GM18498 (cell line): Measurements from ENCODE around the gene TRPM3.
"Not testable (repeated sequence)": the region's sequence is repeated elsewhere in the genome, so short reads cannot be mapped to it uniquely, and the experiment has no call there.

Experiments
- ATAC-seq: cut with Tn5 transposase; IDR thresholded peaks from one replicate; pipeline ENCODE4 v1.9.1; 2021; ENCODE audit warnings: mild to moderate bottlenecking, moderate library complexity; ENCODE audit not compliant: unreplicated experiment

The TRPM3 gene

DNA sequence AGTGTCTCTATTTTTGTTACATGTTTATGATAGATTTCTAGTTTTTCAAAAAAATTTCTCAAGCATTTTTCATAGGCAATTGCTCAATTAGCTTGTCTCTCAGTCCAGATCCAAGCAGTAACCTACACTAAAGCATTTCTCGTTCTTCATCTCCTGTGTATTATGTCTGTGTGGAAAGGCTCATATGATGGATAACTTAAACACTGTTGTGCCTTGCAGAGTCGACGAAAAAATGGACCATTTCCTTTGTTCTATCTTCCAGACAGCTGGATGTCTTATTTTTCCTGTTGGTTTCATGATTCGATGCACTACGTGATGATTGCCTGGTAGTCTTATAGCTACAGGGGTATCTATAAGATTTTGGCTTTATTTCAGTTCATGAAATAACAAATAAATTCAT is 347.8 kb downstream of the TRPM3 start:
- no peak for ATAC-seq

DNA sequence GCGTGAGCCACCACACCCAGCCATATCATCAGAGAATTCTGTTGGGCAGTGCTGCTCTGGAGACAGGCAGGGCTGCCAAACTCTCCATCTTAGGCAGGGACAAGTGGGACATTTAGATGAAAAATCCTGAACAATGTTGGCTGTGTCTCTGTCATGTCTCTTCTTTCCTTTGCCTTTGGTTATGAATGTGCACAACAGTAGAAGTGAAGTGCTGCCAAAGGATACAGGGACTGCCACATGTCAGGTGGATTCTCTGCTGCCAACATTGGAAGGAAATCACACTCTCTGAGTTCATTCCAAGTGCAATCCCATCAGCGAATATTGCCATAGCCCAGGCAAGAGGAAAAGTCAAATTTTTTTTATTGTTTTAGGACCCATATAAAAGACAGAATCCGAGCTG is 348.8 kb downstream of the TRPM3 start:
- ATAC-seq = no peak

DNA sequence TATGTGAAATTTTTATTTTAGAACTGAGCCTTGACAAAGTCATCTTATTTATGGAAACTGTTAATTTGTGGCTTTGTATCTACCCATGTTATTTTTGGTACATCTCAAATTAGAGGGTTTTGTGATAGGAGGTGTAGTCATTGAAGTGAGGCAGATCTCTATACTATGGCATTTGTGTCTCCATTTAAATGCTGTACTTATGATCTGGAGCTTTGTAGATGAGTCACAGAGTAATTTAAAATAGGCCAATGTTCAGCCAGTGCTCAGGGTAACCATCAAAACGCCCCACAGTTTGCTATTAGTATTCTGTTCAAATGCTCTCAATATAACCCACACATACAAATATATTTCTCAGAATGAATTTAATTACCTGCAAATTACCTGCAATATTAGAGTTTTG is 355.5 kb downstream of the TRPM3 start:
- ATAC-seq = no peak

DNA sequence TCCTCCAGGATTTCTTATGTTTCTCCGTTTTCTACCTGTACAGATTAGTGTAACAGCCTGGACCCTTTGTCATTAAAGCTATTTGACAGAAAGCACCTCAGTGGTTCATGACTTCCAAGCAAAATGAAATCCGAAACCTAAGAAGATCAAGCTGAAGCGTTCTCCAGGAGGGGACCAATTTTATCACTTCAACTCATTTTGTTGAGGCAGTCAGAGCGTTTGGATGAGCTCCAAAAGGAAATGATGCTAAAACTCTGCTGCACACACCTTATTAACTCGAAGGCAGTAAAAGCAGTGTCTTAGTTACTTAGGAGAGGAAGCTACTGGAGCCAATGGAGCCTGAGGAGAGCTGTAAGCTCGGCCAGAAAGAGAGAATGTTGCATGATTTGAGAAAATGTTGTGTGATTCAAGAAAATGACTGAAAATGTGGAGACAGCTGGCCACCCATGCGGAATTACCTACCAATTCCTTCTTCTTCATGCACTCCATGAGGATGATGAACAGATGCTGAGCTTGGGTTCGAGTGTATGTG is 360.2 kb downstream of the TRPM3 start:
- no peak for ATAC-seq

DNA sequence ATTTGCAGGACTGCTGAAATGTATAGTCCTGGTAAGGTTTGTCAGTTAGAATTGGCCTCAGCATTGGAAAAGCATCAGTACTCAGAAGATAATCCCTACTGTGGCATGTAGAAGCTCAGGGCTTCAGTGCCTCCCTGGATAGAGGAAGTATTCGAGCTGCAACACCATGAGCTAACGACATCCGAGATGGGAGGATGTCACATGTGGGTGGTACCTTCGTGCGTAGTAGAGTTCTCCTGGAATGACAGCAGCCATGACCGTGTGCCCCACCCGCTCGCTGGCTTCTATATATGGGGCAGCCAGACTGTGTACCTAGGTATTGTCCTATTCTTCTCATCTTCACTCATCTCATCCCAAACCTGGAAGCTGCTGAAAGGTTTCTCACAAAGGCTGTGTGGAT is 361.2 kb downstream of the TRPM3 start:
- ATAC-seq = no peak

DNA sequence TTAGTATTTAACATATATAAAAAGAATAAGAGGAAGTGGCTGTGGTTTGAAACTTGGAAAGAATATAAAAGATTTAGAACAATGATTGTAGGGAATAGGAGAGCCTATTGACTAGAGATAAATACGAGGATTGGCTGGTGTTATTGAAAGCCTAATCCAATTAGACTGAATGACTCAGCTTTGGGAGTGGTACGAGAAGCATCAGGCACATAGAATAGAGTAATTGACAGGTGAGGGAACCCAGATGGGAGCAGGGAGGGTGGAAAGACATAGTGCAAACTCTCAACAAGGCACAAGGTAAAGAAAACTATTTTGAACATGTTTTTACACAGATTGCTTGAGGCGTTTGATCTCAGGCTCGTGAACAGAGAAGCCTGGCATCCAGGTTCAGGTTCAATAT is 368.1 kb downstream of the TRPM3 start:
- no peak for ATAC-seq

DNA sequence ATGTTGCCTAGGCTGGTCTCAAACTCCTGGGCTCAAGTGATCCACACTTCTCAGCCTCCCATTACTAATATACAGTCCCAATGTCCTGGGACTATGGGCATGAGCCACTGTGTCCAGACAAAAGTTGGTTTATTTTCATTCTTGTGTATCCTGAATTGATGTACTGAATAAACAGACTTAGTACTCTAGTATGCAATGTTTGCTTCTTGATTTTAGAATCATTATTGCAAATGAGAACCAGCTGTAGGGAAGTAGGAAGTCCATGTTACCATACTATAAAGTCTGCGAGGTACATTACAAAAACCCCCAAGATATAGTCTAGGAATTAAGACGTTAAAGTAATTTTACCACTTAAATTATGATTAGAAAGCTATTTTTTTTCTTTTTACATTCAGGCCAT is 372.4 kb downstream of the TRPM3 start:
- no peak for ATAC-seq

DNA sequence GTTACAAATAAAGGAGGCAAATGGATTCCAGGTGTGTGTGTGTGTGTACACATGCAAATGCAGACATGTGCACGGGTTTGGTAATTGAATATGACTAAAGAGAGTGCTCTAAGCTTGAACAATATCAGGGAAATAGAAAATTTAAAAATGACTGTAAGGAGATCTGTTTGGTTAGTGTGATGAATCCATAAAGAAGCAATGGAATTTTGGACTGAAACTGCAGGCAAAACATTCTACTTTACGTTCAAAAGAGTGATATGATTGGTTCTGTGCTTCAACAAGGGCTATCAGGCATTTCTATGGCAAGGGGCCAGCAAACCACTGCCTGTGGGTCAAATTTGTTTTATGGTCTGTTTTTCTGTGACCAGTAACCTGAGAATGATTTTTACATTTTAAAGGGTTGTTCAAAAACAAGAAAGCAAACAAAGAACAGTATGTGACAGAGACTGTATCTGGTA is 374.1 kb downstream of the TRPM3 start:
- ATAC-seq = no peak

DNA sequence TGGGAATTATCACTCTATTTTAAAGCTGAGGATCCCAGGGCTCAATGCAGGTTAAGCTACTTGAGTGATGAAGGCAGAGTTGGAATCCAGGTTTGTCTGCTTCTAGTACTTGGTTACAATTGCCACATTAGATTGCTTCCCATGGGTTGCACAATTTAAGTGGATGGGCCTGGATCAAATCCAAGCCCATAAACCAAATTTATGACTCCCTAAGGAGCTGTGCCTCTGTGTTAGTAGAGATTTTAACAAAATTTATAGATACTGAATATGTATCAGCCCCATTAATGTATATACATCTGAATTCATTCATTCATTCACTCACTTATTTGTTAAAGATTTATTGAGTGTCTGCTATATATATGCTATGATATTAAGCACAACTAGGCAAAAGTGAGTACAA is 374.7 kb downstream of the TRPM3 start:
- no peak for ATAC-seq

DNA sequence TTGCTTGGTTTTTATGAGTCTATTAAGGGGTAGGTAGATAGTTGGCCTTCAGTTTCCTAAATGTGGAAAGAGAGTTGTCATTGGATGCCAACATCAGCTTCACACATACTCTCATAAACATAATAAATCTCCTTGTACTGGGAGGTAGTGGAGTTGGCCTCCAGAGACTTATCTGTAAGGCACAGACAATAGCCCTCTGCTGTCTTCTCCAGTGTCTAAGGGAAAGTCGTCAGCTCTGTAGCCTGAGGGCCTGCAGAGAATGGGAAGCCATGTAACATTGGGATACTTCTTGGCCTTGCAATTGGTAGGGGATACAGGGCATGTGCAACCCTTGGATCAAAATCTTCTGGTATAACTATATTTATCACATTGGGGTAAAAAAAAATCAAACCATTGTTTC is 375.1 kb downstream of the TRPM3 start:
- ATAC-seq = no peak

DNA sequence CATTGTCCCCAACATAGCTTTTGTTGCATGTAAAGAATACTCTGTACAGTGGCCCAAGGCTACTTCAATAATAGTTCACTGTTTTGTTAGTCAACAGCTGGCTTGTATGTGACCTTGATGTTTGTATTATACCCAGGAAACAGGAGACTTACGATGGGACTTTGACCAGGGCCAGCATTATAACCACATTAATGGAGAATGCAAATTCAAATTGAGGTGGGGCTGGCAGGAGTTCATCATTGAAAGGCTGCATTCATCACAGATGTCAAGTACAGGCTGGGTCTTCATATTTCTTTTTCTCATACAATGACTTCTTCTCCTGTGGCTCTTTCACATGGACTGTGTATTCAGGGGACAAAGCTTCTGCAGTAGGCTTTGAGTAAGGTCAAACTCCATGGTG is 396.6 kb downstream of the TRPM3 start:
- ATAC-seq = not testable (repeated sequence)

DNA sequence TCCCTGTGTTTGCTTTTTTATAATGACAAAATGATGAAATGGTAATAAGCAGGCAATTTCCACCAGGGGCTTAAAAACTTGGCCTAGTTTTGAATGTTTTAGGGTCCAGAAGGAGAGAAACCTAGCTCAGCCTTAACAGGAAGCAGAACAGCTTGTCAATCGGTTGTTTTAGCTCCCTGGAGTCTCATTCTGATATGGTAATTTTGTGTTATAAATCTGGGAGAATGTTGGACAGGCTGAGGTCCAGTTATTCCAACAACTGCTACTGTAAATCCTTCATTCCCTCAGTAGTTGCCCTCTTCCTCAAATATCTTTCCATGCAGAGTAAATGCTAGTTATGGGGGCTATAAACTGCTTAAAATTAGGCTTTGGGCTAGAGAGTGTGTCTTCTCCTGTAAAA is 397.4 kb downstream of the TRPM3 start:
- ATAC-seq = not testable (repeated sequence)

DNA sequence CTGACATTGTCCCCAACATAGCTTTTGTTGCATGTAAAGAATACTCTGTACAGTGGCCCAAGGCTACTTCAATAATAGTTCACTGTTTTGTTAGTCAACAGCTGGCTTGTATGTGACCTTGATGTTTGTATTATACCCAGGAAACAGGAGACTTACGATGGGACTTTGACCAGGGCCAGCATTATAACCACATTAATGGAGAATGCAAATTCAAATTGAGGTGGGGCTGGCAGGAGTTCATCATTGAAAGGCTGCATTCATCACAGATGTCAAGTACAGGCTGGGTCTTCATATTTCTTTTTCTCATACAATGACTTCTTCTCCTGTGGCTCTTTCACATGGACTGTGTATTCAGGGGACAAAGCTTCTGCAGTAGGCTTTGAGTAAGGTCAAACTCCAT is 414.6 kb downstream of the TRPM3 start:
- ATAC-seq = not testable (repeated sequence)

DNA sequence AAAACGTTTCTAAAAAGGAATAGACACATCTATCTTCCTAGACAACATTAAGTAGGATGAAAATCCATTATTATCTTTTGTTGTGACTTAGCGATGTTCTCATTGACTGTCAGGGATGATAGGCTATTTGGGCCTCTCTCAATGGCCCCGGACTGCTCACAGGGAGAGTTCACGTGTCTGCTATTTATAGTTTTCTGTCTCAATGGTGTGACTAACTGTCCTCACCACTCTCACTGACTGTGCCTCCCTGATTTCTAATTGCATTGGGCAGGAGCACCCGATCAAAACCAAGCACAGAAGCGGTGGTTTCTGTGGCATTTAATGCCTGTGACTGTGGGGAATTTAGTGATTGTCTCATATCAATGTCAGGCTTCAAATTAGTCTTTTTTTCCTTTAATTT is 420.3 kb downstream of the TRPM3 start:
- ATAC-seq = no peak

DNA sequence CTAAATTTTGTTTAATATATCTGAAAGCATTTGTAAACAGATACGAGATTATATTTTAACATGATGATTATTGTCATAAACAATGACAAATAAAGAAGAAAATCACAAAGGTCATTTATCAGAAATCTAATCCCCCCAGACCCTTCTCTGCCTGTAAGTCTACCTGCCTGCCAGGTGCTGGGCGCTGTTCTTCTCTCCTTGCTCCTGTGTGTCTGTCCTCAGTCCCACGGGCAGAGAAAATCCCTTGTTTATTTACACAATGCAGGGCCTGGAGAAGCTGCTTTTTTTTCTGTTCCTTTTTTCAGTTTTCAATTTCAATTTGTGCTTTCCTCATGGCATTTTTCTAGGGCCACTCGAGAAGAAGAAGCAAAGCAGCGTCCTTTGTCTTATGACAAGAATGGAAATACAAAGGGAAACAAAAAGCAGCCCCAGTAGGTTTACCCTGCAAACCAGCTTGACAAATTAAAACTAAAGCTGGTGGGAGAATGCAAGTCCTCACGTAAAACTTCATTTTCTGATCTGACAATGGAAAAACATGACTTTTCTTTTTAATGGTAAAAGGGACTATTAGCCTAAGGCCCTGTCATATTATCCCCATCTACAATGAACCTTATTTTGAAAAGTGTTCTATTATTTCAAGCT is 424.6 kb downstream of the TRPM3 start:
- no peak for ATAC-seq

DNA sequence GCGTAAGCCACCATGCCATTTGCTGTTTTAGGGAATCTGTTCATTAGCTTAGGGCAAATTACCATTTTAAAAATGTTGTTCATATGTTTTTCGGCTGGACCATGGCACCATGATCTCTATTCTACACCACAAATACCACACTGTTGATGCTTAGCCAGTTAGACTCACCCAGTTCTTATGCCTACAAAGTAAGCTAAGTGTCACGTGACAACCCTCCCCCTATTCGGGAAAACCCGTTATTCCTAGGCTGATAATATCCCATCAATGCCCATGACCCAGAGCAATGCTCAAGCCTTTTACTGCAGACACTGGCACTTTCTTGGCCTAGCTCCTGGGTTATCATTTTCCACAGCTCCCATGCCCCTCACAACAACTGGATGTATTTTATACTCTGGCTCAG is 426.7 kb downstream of the TRPM3 start:
- no peak for ATAC-seq

DNA sequence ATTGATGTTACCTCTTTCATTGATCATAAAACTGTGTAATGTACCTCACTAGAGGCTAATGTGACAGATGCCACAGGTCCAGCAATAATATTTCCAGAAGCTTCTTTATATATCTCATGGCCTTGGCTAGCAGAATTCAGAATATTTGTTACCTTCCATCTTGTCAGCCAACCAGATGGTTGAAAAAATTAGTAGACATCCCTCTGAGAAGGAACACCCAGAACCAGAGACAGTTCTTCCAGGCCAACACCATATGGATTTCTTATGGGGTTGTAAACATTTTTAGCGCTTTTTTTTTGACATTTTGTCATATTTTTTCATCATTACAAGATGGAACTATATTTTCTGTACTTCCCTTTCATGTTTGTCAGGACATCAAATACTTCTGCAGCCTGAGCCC is 428.2 kb downstream of the TRPM3 start:
- ATAC-seq = no peak

DNA sequence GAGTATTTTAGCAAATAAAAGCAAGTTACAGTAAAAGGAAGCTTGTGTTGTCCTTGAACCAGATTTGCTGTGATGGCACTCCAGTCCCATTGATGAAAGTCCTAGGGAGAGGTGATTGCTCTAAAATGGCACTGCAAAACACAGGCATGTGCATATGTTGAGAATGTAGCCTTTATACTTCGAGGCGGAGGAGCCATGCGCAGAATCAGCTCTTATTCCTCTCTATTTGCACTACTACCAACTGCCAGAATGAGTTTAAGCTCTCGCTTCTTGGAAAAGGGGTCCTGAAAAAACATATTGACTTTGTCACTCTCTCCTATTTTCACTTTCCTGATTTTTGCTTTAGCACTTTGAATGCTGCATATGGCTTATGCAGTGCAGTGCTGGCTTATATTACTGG is 429.0 kb downstream of the TRPM3 start:
- no peak for ATAC-seq

DNA sequence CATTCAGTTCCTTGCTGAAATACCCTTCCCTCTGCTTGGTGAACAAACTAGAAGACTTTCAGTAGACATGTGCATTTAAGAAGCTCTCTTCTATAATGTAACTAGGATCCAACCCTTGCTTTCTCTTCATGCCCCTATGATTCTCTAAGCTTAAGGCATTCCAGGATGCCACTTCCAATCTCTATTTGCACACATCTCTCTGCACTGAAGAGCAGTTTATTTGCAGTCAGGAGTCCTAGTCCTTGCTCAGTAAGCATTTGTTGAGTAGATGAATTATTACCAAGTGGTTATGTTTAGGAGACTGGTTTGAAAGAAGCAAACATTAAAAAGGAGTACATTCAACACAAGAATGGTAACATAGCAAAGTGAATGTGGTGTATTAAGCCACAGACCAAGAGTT is 432.7 kb downstream of the TRPM3 start:
- no peak for ATAC-seq

DNA sequence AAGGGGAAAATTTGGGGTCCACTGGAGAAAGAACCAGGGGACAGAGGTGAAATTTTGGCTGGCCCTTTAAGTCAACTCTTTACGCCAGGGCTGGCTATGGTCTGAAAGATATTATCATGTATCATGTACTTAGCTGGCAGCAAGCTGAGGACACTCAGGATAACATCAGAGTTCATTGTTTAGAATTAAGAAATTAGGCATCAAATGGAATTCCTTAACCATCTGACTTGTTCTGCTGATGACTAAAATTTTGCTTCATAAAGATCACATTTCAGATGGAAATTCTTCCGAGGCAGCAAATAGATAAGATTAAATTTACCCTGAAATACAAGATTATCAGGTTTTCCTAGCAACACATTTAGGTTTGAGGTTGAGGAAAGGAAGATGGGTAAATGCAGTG is 437.6 kb downstream of the TRPM3 start:
- no peak for ATAC-seq

DNA sequence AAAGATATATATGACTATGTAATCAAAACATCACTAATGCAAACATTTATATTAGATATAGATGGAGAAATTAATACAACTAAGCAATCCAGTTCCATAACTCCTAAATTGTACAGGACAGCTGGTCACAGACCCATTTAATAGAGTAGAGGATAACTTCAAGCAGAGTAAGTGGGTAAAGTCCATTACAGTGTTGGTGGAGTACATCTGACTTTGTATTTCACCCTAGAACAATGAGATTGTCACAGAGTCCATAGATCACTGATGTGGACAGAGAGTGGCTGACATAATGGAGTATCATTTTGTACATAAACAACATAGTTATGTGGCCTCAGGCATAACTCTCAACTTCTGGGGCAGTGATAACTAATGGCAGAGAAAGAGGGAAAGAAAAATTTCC is 439.1 kb downstream of the TRPM3 start:
- ATAC-seq = no peak

DNA sequence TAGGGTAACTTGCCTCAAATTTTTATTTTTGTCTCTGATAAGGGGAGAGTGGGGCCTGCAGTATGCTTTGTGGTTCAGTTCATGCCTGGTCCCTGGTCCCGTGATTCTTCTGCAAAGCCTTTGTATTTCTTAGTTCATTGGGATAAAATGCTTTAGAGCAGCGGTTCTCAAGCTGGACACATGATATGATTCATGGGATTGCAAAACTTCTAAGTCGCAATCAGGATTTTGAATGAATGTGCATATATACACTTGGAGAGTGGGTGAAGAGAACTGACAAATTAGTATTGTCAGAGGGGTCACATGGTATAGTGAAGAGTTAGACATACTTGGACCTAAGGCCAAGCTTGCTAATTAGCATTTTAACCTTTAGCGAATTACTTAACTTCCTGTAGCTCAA is 441.6 kb downstream of the TRPM3 start:
- ATAC-seq = no peak

DNA sequence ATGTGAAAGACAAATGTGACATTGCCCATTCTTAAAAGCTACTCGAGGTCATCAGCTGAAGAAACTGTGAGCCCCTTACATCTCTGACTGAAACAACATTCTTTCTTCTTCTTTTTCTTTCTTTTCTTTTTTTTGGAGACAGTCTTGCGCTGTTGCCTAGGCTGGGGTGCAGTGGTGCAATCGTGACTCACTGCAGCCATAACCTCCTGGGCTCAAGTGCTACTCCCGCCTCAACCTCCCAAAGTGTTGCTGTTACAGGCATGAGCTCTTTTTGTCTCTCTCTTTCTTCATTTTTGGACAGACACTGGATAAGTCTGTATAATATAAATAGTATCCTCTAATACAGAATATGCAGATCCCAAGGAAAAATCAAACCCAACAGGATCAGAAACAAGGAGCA is 443.3 kb downstream of the TRPM3 start:
- ATAC-seq = no peak
